A673 (cell line): ENCODE measurements around the gene FILIP1. TPM values are rescaled to one million over a fixed set of nuclear protein-coding genes. Genes with fewer than 3 reads are reported as not detected.

ENCODE experiments used
- BruUV-seq: library from RNA; stranded (reverse); fragments of 400-500 nt; replicated peaks from 2 replicates; lab custom pipeline; 2021; lab: Mats Ljungman, UMichigan
- CTCF ChIA-PET: fragments of 300-600 bp; sonication (Branson Sonifier 250); formaldehyde crosslinking; loops from one replicate; lab custom pipeline; 2022; ENCODE audit warnings: antibody characterized with exemption; lab: Charles Lee
- POLR2A ChIA-PET: fragments of 300-600 bp; sonication (Branson Sonifier 250); formaldehyde crosslinking; loops from one replicate; lab custom pipeline; 2022; ENCODE audit warnings: antibody characterized with exemption; ENCODE audit not compliant: low non-redundant PET; lab: Charles Lee
- DNase-seq: peaks from one replicate; pipeline ENCODE4 v3.0.0-alpha.2; 2015; ENCODE audit warnings: low spot score
- H3K27ac ChIP-seq: fragments of 200-600 bp; sonication (generic); 2 replicates; pipeline ENCODE4 v1.5.1; 2016; ENCODE audit warnings: mixed run types, low read depth, mild to moderate bottlenecking, mixed read lengths, antibody characterized with exemption, low read length; ENCODE audit not compliant: poor library complexity, severe bottlenecking
- H3K27me3 ChIP-seq: fragments of 200-600 bp; sonication (generic); replicated peaks from 2 replicates; pipeline ENCODE4 v1.6.1; 2017; ENCODE audit warnings: mixed run types, low read depth, mild to moderate bottlenecking, mixed read lengths, antibody characterized with exemption, low read length; ENCODE audit not compliant: insufficient read depth, poor library complexity
- H3K36me3 ChIP-seq: fragments of 200-600 bp; sonication (generic); 2 replicates; pipeline ENCODE4 v1.6.1; 2016; ENCODE audit warnings: mixed run types, mild to moderate bottlenecking, mixed read lengths, antibody characterized with exemption, low read length; ENCODE audit not compliant: insufficient read depth, poor library complexity, severe bottlenecking
- H3K4me1 ChIP-seq: fragments of 200-600 bp; sonication (generic); 2 replicates; pipeline ENCODE4 v1.6.1; 2017; ENCODE audit warnings: mixed run types, mild to moderate bottlenecking, mixed read lengths, antibody characterized with exemption, low read length; ENCODE audit not compliant: insufficient read depth, poor library complexity, severe bottlenecking
- H3K4me3 ChIP-seq: fragments of 200-600 bp; sonication (generic); 2 replicates; pipeline ENCODE4 v1.5.1; 2016; ENCODE audit warnings: low read depth, mixed run types, mild to moderate bottlenecking, mixed read lengths, low read length; ENCODE audit not compliant: poor library complexity, severe bottlenecking
- H3K9me3 ChIP-seq: fragments of 200-600 bp; sonication (generic); 2 replicates; pipeline ENCODE4 v1.6.1; 2016; ENCODE audit warnings: mixed run types, low read depth, mild to moderate bottlenecking, mixed read lengths, antibody characterized with exemption, low read length; ENCODE audit not compliant: poor library complexity, severe bottlenecking
- CTCF ChIP-seq: fragments of 300-800, 200-600 bp; sonication (generic); conservative IDR thresholded peaks from 2 replicates; pipeline ENCODE4 v1.5.1; 2017; ENCODE audit warnings: low read depth, mild to moderate bottlenecking, antibody characterized with exemption, low read length, moderate library complexity, mixed read lengths
- EZH2 ChIP-seq: fragments of 200-600 bp; sonication (generic); IDR thresholded peaks from 2 replicates; pipeline ENCODE4 v1.6.1; 2017; ENCODE audit warnings: borderline replicate concordance, low read depth, mild to moderate bottlenecking, mixed read lengths, antibody characterized with exemption, low read length; ENCODE audit not compliant: poor library complexity, severe bottlenecking
- intact Hi-C: fragments of 100-400 bp; cut with micrococcal nuclease; formaldehyde crosslinking; loops from one replicate; pipeline ENCODE4 v1.10.0; 2022; ENCODE audit not compliant: unreplicated experiment
- total RNA-seq: library from RNA; stranded (reverse); gene quantifications from 2 replicates; pipeline ENCODE4 v1.2.3, GENCODE V29; 2021

The FILIP1 gene
- total RNA-seq, 1 experiment from 2014 or later: 0.32 TPM

- H3K27me3 ChIP-seq: no peaks in the 10 kb centered on the region
- no peaks in the 10 kb centered on the region for H3K9me3 ChIP-seq
- H3K36me3 ChIP-seq: no peaks in the 10 kb centered on the region
- H3K4me1 ChIP-seq: no peaks in the 10 kb centered on the region
- intact Hi-C loops: no loop called here
- TF ChIP-seq CTCF (no peak), EZH2 (no peak)
- no peak for DNase-seq
- BruUV-seq: no TSS peak
- CTCF ChIA-PET: interaction anchor here (0.6 kb wide), 1 partner anchor 112 kb away, joined by 5 read pairs; no protein-coding TSS in a partner anchor
- H3K4me3 ChIP-seq: no peak overlapping the region
- H3K27ac ChIP-seq: no peak overlapping the region
- POLR2A ChIA-PET: no interaction called here
Measured at GRCh38 chr6:75428204-75428603, 65.4 kb downstream of the FILIP1 start.

GRCh38 chr6:75427329-75427728 is 66.3 kb downstream of the FILIP1 start:
- CTCF ChIA-PET: no interaction called here
- Histone ChIP-seq H3K27ac (no peak overlapping the region), H3K27me3 (no peaks in the 10 kb centered on the region), H3K4me1 (no peaks in the 10 kb centered on the region), H3K36me3 (no peaks in the 10 kb centered on the region), H3K9me3 (no peaks in the 10 kb centered on the region), H3K4me3 (no peak overlapping the region)
- no TSS peak for BruUV-seq
- POLR2A ChIA-PET: no interaction called here
- TF ChIP-seq CTCF (no peak), EZH2 (no peak)
- intact Hi-C loops: no loop called here
- DNase-seq: no peak

- intact Hi-C loops: no loop called here
- Histone ChIP-seq H3K4me1 (peaks cover 2% of the 10 kb centered on the region), H3K27ac (no peak overlapping the region), H3K4me3 (no peak overlapping the region), H3K27me3 (no peaks in the 10 kb centered on the region), H3K36me3 (no peaks in the 10 kb centered on the region), H3K9me3 (no peaks in the 10 kb centered on the region)
- POLR2A ChIA-PET: no interaction called here
- CTCF ChIA-PET: no interaction called here
- no TSS peak for BruUV-seq
- TF ChIP-seq EZH2: no peak
- TF ChIP-seq CTCF: no peak
- DNase-seq: no peak
Measured at GRCh38 chr6:75424618-75425548, 68.7 kb downstream of the FILIP1 start.
